GM19238 (cell line): ENCODE data around the gene TMPRSS5.

Source experiments
- DNase-seq: peaks from one replicate; pipeline ENCODE4 v3.0.0; 2011; ENCODE audit warnings: low spot score; ENCODE audit not compliant: insufficient read length

Gene TMPRSS5

DNA sequence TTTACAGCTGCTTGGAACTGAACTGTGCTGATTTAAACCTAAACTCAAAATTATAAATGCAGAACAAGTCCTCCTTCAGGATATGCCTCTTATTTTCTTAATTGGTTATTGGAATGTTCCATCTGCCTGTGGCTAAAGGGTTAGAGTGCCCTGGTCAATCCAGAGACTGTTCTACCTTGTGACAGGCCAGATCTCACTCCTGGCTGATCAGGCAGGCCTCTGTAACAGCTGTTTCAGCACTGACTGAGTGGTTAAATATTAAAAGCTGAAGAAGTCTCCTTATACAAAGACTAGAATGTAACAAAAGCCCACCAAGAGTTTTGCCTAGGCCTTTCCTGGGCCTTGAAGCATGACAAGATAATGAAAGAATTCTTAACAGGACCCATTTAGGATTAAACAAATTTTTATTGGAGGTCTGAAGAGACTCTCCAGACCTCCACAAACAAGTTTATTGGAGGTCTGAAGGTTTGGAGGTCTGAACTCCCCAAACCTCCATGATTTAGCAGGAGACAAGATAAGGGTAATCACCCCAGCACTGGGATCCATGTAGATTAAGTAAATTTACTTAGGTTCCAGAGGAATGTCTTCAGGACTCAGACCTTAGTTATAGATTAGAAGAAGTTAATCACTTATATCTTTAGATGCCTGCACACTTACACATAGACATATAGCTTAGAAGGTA is 35.8 kb downstream of the TMPRSS5 start:
- no peak for DNase-seq

DNA sequence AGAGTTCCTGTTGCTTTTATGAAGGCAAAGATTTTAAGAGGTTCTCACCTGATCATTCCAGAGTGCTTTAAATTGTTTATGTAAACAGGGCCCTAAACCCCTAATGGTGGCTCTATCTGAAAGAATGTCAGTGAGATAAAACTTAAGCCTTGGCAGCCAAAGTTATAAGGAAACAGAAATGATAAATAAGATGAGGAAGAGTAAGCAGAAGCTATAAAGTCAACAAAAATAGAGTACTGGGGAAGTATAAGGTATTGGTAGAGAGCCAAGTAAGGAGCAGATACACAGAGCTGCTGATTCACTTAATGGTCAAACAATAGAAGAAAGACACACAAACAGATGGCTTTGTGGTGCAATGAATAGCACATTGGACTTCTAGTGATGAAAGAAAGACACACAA is 37.9 kb downstream of the TMPRSS5 start:
- DNase-seq = no peak

DNA sequence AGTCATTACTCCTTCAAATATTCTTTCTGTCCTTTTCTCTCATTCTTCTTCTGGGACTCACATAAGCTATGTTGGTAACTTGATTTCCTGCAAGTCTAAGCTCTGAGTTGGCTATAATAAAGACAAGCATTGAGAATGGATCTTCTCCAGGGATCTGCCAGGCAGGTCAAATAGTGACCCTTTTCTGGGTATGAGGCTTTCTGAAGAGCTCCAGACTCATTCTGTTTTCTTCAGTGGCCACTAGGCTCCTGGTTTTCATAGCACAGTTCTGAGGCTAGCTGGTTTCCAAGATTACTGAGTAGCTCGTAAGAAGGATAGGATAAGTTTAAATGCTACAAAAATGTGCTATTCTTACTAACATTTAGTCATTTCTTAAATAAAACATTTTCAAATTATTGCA is 38.3 kb downstream of the TMPRSS5 start:
- no peak for DNase-seq

DNA sequence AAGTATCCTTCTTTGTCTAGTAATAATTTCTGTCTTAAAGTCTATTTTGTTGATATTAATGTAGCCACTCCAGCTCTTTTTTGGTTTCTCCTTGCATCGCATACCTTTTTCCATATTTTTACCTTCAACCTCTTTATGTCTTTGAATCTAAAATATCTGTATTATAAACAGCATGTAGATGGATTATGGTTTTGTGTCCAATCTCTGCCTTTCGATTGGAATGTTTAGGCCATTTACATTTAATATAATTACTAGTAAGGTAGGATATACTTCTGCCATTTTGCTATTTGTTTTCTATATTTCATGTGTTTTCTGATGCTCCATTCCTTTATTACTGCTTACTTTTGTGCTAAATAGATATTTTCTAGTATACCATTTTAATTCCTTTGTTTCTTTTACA is 39.5 kb downstream of the TMPRSS5 start:
- no peak for DNase-seq

DNA sequence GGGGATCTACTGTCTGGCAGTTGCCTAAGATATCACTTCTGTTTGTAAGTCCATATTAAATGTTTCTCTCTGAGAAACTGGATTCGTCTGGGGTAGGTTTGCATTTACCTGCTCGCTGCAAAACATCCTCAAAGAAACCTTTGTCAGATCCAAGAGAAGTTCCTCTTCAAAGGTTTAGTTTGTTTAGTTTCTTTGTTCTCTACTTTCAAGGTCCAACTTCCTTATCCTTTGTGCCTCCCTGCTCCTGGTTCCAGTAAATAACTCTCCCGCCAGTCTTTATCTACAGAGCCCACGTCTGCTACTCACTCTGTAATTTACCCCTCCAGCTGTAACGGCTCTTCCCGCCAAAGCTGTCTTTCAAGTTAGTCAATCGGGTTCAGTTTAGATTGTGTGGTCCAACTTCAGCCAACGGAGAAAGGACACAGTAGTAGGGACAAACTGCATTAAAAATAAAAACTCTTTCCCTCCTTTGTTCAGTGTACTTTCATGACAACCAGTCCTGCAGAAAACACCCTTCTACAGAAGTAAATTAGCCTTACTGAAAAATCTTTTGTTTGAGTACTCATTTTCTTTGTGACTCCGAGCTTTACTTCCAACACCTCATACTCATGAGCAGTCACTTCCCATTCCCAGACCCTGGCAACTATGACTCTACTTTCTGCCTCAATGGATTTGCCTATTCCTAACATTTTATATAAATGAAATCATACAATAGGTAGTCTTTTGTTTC is 41.0 kb downstream of the TMPRSS5 start:
- DNase-seq = no peak

DNA sequence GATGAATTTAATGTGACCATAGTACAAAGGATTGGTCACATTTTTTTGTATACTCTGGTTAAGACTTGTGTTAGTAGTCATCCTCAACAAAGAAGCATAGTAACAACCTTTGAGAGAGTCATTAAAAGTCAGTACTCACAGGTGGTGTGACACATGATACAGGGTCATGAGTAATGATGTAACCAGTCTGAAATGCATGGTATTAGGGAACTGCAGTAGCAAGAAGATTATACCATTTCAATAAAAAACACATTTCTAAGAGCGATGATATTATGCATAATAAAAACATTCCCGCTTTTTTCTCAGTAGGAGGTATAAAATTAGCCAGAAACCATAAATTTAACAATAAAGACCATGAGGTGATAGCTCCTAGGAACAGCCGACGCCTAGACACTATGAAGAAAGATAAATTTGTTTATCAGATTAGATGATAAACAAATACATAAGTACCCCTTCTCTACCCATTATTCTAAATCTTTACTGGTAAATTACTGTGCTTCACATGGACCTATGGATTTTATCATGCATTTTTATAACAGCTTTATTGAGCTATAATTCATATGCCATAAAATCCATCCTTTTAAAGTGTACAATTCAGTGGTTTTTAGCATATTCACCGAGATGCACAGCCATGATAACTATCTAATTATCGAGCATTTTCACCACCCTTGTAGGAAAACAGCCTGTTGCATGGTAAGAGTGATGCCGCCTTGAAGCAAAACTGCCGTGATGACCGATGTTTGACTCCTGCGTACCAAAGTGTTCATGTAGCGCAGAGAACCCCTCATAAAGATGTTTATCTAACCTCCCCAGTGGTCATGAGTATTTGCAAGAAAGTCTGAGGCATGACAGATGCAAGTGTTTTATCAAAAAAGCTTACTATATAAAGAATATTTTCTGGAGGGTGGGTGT is 41.8 kb downstream of the TMPRSS5 start:
- no peak for DNase-seq

DNA sequence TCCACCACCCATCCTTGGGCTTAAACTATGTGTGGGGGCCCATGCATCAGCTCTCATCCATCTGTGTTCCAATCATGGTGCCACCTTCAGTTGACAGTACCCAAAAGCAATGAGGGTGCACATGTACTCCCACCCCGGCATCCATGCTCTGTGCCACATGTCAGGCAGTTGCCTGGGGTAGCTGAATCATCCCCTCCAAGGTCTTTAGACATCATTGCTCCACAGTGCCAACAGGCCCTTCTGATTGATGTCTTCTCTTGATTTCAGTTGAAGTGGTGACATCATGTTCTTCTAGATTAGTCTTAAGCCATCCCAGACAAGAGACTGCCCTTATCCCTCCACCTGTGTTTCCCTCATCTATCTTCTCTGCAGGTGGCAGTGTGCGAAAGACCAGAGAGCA is 42.5 kb downstream of the TMPRSS5 start:
- DNase-seq = no peak

DNA sequence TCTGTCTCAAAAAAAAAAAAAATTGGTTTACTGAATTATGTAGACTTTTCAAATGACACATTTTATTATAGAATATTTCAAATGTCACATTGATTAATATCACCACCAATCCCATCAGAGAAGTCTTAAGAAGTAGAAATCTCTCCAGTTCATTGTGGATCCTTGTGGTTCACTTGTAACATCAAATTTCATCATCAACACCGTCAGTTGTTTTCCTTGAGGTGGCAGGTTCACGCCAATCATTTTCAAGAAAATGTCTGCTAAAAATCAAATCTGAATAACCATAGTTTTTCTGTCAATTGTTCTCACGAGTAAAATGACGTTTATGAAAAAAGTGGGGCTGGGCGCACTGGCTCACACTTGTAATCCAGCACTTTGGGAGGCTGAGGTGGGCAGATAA is 50.3 kb downstream of the TMPRSS5 start:
- DNase-seq = no peak

DNA sequence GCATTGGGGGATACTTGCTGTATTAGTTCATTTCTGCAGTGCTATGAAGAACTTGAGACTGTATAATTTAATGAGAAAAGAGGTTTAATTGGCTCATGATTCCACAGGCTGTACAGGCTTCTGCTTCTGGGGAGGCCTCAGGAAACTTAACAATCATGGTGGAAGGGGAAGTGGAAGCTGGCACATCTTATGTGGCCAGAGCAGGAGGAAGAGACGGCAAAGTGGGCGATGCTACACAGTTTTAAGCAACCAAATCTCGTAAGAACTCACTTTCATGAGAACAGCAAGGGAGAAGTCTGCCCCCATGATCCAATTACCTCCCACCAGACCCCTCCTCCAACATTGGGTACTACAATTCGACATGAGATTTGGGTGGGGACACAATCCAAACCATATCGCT is 55.1 kb downstream of the TMPRSS5 start:
- DNase-seq = no peak

DNA sequence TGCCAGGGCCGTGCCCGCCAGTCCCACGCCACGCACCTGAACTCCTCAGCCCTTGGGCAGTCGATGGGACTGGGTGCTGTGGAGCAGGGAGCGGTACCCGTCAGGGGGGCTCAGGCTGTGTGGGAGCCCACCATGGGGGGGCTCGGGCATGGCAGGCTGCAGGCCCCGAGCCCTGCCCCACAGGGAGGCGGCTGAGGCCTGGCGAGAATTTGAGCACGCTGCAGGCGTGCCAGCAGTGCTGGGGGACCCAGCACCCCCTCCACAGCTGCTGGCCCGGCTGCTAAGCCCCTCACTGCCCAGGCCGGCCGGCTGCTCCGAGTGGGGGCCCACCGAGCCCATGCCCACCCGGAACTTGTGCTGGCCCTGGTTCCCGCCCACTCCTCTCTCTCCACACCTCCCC is 56.8 kb downstream of the TMPRSS5 start:
- DNase-seq = no peak

DNA sequence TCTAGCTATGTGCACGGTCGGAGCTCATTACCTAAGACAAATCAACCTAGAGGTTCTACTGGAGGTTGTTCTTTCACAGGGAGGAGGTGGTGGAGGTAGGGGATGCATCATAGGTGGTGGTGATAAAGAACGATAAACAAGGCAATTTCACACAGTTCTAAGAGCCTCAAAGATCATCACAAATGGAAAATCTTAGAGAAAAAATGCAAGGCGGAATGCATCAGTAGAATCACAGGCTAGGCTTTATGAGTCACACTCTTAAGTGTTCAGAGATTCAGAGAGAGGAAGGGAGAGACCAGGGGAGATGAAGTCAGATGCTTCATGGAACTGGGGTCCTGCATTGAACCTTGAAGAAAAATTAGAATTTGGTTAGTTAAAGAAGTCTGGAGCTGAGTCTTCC is 58.3 kb downstream of the TMPRSS5 start:
- DNase-seq = no peak

DNA sequence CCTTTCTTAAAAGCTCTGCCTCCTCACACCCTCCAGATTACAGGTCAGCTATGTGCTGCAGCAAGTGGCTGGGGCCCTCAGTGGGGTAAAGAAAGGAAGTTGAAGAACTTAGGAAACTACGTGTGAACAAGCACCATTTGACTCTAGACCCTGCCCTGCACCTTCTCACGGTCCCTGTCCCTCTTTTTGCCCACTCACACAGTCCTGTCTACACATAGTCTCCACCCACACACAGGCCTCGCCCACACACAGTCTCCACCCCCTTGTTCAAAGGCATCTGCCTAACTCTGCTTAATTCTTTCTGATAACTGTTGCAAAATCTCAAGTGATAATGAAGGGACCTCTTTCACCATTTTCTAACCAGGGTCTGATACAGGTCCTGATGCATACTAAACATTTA is 59.0 kb downstream of the TMPRSS5 start:
- no peak for DNase-seq

DNA sequence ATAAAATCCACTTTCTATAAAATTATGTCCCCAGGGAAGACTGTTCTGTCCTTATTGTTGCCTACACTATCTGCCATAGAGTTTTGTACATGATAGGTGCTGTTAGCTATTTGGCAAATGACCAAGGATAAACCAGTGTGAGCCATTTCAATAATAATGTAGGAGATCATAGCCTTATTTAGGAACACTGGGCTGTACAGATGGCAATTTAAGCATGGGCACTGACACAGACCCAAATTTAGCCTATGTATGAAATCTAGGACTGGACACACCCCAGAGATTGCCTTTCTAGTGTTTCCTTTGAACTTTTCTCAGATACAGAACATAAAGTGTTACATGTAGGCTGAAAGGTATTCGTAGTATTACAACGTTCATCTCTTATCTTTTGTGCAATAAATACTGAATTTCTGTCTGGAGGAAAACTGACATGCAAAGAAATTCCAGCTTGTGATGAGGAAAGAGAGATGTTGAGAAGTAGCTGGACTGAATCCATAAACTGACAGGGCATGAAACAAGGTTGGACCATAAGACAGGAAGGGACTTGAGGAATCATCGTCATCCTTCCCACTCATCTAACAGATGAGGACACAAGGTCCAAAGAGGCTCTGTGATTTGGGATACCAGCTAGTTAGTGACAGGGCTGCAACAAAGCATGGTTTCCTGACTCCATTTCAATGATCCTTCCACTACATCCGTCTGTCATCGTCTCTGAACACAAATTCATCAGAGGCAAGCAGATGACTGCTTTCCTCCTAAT is 60.3 kb downstream of the TMPRSS5 start:
- DNase-seq = no peak

DNA sequence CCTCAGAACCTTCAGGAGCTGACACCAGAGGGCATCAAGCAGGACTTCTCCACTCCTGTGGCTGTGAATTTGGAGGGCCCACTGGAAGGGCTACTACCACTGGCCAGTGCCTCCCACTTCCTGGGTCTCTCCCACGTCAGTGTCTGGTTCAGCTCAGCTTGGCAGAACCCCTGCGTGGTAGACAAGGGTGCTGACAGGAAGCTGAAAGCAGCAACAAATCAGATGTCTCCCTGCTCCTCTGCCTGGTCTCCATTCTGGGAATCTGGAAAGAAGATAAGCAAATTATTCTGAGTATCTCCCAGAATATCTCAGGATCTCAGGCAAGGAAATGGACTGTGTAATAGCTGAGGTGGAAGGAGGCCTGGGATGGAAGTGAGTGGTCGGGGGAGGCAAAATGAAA is 61.5 kb downstream of the TMPRSS5 start:
- DNase-seq = no peak

DNA sequence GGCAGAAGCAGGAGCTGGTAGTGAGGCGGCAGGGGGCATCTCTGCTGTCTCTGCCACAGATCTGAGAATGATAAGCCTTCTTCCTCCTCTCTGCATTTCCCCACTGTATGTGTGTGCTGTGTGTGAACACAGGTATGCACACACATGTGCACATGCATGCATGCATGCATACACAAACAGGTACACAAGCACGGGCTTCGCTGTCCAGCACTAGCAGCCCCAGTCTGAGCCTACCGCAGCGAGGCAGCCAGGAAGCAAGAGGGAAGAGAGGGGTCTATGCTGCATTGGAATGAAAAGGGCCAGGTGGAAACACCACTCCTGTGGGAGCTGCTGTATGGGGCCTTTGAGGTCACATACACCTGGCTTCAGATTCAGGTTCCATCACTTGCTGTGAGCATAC is 62.4 kb downstream of the TMPRSS5 start:
- no peak for DNase-seq

DNA sequence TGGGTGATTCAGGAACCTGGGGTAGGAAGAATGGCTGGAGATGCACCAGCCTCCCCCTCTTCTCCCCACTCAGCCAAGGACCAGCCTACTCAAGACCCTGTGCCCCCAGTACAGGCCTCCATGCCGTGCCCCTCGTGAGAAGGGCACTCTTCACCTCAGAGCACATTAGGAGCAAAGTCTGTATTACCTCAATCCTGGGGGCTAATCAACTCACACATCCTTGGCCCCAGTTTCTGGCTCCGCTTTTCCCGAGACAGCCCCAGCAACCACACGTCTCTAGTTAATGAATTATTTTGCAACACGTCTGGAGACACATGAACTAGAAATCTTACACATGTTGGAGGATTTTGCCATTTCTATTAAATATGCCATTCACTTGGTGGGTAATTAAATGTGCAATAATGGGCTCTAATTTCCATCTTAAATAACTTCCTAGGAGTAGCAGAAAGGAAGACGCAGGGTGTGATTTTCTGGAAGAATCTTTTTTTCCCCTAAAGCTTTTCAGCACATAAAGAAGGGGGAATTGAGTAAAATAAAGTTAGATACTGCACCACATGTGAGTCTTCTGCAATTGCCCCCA is 63.0 kb downstream of the TMPRSS5 start:
- DNase-seq = no peak

DNA sequence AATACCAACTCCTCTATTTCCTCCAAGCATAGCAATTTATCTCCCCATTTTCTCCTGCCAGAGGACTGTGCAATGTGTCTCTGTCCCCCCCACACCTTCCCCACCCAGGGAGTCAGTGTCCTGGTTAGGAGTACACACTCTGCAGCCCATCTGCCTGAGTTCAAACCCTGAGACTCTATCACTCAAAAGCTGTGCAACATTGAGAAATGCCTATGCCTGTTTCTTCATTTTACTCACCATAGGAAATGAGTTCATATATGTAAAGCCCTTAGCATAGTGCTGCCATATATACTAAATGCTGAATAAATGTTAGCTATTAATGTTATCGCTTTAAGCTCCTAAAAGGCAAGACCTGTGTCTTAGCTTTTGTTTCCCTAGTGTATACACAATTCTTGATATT is 64.0 kb downstream of the TMPRSS5 start:
- DNase-seq = no peak

DNA sequence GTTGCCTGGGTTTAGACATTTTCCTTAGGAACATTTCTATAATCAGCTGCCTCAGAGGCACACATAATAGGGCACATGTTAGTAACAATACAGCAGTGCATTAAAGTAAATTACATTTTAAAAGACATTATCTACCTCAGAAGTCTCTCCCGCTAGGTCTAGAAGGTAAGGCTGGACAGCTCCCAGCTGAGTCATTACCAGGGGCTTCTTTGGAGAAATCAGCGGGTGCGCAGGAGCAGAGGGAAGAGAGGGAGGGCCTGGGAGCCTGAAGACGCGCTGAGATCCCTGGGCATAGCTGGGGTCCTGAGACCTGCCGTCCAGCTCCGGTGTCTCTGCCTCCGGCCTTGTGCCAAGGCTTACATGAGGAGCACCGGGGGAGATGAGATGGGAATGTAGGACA is 67.7 kb downstream of the TMPRSS5 start:
- no peak for DNase-seq

DNA sequence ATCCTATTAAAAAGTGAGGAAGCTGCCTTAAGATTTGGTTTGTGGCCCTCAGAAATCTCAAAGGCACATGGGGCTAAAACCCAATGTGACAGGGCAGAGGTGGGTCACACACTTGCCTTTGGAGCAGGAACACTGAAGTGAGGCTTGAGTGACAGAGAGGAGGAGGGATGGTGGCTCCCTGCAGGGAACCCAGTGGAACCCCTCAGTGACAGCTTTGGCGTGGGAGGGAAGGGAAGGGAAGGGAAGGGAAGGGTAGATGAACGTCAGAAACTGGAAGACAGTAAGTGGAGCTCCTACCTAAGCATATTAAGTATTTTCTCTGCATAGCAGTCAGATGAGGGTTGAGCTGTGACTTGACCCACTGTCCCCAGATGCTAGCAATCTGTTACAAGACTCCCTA is 68.5 kb downstream of the TMPRSS5 start:
- no peak for DNase-seq
